ENCODE results near the gene PPARG. TPM values are rescaled to one million over a fixed set of nuclear protein-coding genes. Genes with fewer than 3 reads are reported as not detected.
"Not testable (repeated sequence)": the region's sequence is repeated elsewhere in the genome, so short reads cannot be mapped to it uniquely, and the experiment has no call there.

PPARG gene
- total and polyA plus RNA-seq, 5 donors from 2014 or later: 0.16 to 0.64 (median 0.24) TPM; not detected in 2

DNA sequence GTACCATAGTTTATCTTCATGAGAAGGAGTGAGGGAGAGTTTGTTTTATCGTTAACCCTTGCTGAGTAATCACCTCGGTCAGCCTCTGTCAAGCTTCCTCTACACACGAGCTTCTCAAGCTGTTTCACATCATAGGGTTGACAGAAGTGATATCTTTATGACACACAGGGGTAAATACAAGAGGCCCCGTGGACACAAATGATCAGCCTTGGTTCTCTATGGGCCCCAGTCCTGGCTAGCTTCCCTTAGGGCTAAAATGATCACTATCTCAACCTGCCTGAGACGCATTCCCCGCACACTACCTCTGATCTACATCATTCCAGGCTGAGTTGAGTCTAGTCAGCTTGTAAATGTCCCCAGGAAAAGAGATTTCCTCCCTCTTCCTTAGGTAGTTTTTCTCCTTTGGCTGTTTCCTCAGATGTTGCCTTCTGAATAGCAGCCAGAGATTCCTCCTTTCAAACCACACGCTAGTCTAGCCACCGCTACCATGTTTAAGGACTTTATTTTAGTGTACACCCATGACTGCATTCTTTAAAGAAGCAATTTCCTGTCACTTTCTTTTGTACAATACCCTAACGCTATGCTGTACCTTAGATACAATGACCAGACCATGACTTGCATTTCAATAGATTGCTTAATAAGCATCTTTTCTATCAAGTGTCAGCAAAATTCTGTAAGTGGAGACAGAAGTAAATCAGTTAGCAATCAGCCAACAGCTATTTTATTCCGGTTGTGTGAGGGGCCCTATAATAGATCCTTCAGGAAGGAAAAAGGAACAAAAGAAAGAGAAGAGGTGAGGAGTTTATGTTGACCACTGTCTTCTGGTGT, 35.1 kb upstream of the PPARG start:
- Mint-ChIP-seq H3K27me3 (peaks cover 26% of the 10 kb centered on the region), H3K4me1 (no peaks in the 10 kb centered on the region), H3K36me3 (no peaks in the 10 kb centered on the region), H3K9me3 (peaks cover 0 to 15% (median 4%) of the 10 kb centered on the region in 7 donors), H3K27ac (no peak overlapping the region), H3K4me3 (no peak overlapping the region)
- no peaks in the 10 kb centered on the region for H3K36me3 ChIP-seq (ENCODE audit: control insufficient read depth, insufficient read depth, low read length)
- H3K9me3 ChIP-seq (ENCODE audit: control insufficient read depth in 2 of 2, low read length in 2 of 2): peaks cover 6 to 7% of the 10 kb centered on the region in 2 experiments
- ATAC-seq (ENCODE audit: low read depth in 2 of 2) (no peak), DNase-seq (no peak)
- H3K4me3 ChIP-seq (ENCODE audit: low read depth, low read length): no peak overlapping the region
- peaks cover 4% of the 10 kb centered on the region for H3K27me3 ChIP-seq (ENCODE audit: control insufficient read depth, insufficient read depth, low read length)
- H3K27ac ChIP-seq (ENCODE audit: insufficient read depth, low read length, poor library complexity, severe bottlenecking): no peak overlapping the region
- H3K4me1 ChIP-seq (ENCODE audit: control insufficient read depth, insufficient read depth, low read length, poor library complexity, severe bottlenecking): no peaks in the 10 kb centered on the region

DNA sequence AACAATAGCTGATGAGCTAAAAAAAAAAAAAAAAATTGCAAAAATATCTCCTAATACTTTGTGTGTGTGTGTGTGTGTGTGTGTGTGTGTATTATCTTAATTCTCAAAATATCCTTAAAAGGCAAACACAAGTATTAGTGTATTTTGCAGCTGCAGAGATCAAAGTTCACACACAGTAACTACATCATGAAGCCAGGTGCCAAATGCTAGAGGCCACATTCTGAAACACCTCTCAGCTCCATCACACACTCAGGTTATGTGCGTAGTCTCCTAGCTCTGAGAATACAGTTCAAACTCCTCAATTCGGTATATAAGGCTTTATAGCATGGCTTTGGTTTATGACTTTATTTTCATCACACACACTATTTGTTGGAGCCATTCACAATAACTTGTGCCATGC, 33.5 kb upstream of the PPARG start:
- Mint-ChIP-seq H3K27me3 (peaks cover 26% of the 10 kb centered on the region), H3K4me1 (no peaks in the 10 kb centered on the region), H3K9me3 (peaks cover 0 to 4% (median 0%) of the 10 kb centered on the region in 7 donors), H3K4me3 (no peak overlapping the region), H3K36me3 (no peaks in the 10 kb centered on the region), H3K27ac (no peak overlapping the region)
- Histone ChIP-seq H3K9me3 (ENCODE audit: control insufficient read depth in 2 of 2, low read length in 2 of 2) (no peaks in the 10 kb centered on the region), H3K36me3 (ENCODE audit: control insufficient read depth, insufficient read depth, low read length) (no peaks in the 10 kb centered on the region), H3K27ac (ENCODE audit: insufficient read depth, low read length, poor library complexity, severe bottlenecking) (no peak overlapping the region), H3K27me3 (ENCODE audit: control insufficient read depth, insufficient read depth, low read length) (peaks cover 4% of the 10 kb centered on the region), H3K4me3 (ENCODE audit: low read depth, low read length) (no peak overlapping the region), H3K4me1 (ENCODE audit: control insufficient read depth, insufficient read depth, low read length, poor library complexity, severe bottlenecking) (no peaks in the 10 kb centered on the region)
- ATAC-seq (ENCODE audit: low read depth in 2 of 2) (no peak), DNase-seq (no peak)

DNA sequence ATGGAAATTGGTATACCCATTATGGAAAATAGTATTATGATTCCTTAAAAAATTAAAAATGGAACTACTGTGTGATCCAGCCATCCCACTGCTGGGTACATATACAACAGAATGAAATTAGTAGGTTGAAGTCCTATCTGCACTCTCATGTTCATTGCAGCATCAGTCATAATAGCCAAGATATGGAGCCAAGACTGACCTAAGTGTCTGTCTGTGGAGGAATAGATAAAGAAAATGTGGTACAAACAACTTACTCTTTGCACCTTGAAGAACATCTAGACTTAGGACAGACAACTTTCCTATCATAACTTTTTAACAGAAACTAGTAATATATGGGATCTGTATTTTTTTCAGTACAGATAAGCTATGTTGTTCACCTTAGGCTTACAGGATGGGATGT, 30.0 kb upstream of the PPARG start:
- Histone ChIP-seq H3K36me3 (ENCODE audit: control insufficient read depth, insufficient read depth, low read length) (no peaks in the 10 kb centered on the region), H3K4me3 (ENCODE audit: low read depth, low read length) (no peak overlapping the region), H3K9me3 (ENCODE audit: control insufficient read depth in 2 of 2, low read length in 2 of 2) (no peaks in the 10 kb centered on the region), H3K4me1 (ENCODE audit: control insufficient read depth, insufficient read depth, low read length, poor library complexity, severe bottlenecking) (no peaks in the 10 kb centered on the region), H3K27me3 (ENCODE audit: control insufficient read depth, insufficient read depth, low read length) (peaks cover under 1% of the 10 kb centered on the region), H3K27ac (ENCODE audit: insufficient read depth, low read length, poor library complexity, severe bottlenecking) (no peak overlapping the region)
- ATAC-seq (ENCODE audit: low read depth in 2 of 2): no peak
- H3K4me3 Mint-ChIP-seq: no peak overlapping the region
- H3K9me3 Mint-ChIP-seq: peaks cover 0 to 1% (median 0%) of the 10 kb centered on the region in 7 donors
- peaks cover 32% of the 10 kb centered on the region for H3K27me3 Mint-ChIP-seq
- no peak overlapping the region for H3K27ac Mint-ChIP-seq
- H3K4me1 Mint-ChIP-seq: no peaks in the 10 kb centered on the region
- no peak for DNase-seq
- H3K36me3 Mint-ChIP-seq: no peaks in the 10 kb centered on the region

DNA sequence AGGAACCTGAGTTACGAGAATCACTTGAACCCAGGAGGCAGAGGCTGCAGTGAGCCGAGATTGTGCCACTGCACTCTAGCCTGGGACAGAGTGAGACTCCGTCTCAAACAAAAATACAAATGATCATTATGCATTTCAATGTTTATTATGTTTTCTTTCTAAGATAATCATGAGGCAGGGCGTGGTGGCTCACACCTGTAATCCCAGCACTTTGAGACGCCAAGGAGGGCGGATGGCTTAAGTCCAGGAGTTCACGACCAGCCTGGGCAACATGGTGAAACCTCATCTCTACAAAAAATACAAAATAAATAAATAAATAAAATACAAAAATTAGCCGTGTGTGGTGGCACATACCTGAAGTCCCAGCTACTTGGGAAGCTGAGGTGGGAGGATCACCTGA, 26.7 kb upstream of the PPARG start:
- H3K4me1 Mint-ChIP-seq: not testable (repeated sequence)

DNA sequence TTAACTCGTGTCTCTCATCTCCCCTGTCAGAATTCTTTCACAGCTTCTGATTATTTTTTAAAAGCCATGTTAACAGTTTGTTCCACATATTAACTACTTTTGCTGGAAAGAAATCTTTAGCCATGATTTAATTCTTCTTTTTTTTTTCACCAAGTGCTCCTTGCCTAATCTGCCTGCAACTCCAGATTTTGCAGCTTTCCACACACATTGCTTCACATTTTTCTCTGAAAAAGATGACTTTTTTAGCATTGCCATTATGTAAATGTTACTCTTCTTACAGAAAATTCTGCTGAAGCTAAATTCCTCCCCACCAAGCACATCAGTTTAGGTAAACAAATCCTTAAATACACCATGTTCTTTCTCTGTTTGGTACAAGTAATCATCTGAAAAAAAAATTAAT, 23.4 kb upstream of the PPARG start:
- Histone ChIP-seq H3K27me3 (ENCODE audit: control insufficient read depth, insufficient read depth, low read length) (no peaks in the 10 kb centered on the region), H3K9me3 (ENCODE audit: control insufficient read depth in 2 of 2, low read length in 2 of 2) (no peaks in the 10 kb centered on the region), H3K4me3 (ENCODE audit: low read depth, low read length) (no peak overlapping the region), H3K27ac (ENCODE audit: insufficient read depth, low read length, poor library complexity, severe bottlenecking) (no peak overlapping the region), H3K36me3 (ENCODE audit: control insufficient read depth, insufficient read depth, low read length) (no peaks in the 10 kb centered on the region), H3K4me1 (ENCODE audit: control insufficient read depth, insufficient read depth, low read length, poor library complexity, severe bottlenecking) (no peaks in the 10 kb centered on the region)
- no peaks in the 10 kb centered on the region for H3K36me3 Mint-ChIP-seq
- H3K4me3 Mint-ChIP-seq: no peak overlapping the region
- no peak for ATAC-seq (ENCODE audit: low read depth in 2 of 2)
- H3K9me3 Mint-ChIP-seq: no peaks in the 10 kb centered on the region
- H3K4me1 Mint-ChIP-seq: peaks cover 0 to 5% (median 0%) of the 10 kb centered on the region in 4 donors
- no peak for DNase-seq
- H3K27ac Mint-ChIP-seq: no peak overlapping the region
- H3K27me3 Mint-ChIP-seq: peaks cover 29% of the 10 kb centered on the region

More for the DNA sequence above, 26.7 kb upstream of the PPARG start:
- H3K27ac Mint-ChIP-seq: peak overlapping the region in 1 of 3 donors; percentile 22
- not testable (repeated sequence) for H3K4me1 ChIP-seq (ENCODE audit: control insufficient read depth, insufficient read depth, low read length, poor library complexity, severe bottlenecking); H3K36me3 ChIP-seq (ENCODE audit: control insufficient read depth, insufficient read depth, low read length); H3K9me3 ChIP-seq (ENCODE audit: control insufficient read depth in 2 of 2, low read length in 2 of 2); H3K4me3 Mint-ChIP-seq; H3K9me3 Mint-ChIP-seq; H3K4me3 ChIP-seq (ENCODE audit: low read depth, low read length); ATAC-seq (ENCODE audit: low read depth in 2 of 2); H3K27me3 ChIP-seq (ENCODE audit: control insufficient read depth, insufficient read depth, low read length); H3K27ac ChIP-seq (ENCODE audit: insufficient read depth, low read length, poor library complexity, severe bottlenecking); DNase-seq; H3K36me3 Mint-ChIP-seq
- H3K27me3 Mint-ChIP-seq: peaks cover 25% of the 10 kb centered on the region

DNA sequence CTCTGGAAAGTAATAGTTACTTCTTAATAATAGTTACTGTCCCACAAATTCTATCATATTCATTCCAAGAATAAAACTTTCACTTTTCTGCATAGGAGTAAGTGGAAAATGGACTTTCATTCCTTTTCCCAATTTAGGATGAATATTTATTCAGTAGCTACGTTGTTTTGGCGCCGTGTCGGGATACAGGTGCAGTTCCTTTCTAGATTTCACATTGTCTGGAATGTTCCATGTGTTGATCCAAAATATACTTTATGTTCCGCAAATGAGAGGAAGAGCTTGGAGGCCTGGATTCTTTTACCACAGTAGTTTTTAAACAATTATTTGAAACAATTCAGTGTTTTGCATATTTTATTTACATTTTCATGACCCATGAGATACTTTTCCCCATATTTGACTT, 22.8 kb upstream of the PPARG start:
- H3K27me3 ChIP-seq (ENCODE audit: control insufficient read depth, insufficient read depth, low read length): no peaks in the 10 kb centered on the region
- H3K27ac ChIP-seq (ENCODE audit: insufficient read depth, low read length, poor library complexity, severe bottlenecking): no peak overlapping the region
- DNase-seq: no peak

DNA sequence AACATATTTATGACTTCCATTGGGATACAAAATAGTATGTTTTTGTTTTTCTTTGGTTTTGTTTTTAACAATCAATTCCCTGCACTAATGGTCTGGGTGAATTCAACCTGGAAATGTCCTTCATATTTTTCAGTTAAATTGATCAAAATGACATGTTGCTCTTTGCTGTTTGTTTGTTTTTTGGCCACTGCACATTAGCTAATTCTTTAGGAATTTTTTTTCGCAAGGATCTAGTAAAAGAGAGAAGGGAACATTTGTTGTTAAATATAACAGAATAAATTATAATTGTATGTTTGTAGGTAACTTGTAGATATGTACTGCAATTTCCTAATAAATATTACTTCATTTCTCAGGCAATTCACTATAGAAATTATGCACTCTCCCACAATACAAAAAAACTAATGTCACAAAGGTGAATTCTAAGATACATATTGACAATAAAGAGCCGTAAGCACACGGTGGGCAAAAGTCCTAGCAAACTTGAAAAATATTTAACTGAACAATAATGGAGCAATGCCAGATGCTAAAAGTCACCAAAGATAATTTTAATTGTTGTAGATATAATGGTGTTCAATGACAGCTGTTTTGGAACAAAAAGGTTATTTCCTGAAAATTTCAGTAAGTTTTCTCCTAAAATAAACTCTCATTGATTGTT, 21.4 kb upstream of the PPARG start:
- H3K4me1 ChIP-seq (ENCODE audit: control insufficient read depth, insufficient read depth, low read length, poor library complexity, severe bottlenecking): no peaks in the 10 kb centered on the region
- Mint-ChIP-seq H3K27me3 (peaks cover 25% of the 10 kb centered on the region), H3K27ac (no peak overlapping the region), H3K4me1 (peaks cover 0 to 5% (median 0%) of the 10 kb centered on the region in 4 donors), H3K4me3 (no peak overlapping the region), H3K36me3 (peaks cover 3% of the 10 kb centered on the region), H3K9me3 (no peaks in the 10 kb centered on the region)
- H3K9me3 ChIP-seq (ENCODE audit: control insufficient read depth in 2 of 2, low read length in 2 of 2): no peaks in the 10 kb centered on the region
- H3K4me3 ChIP-seq (ENCODE audit: low read depth, low read length): no peak overlapping the region
- no peak for DNase-seq
- H3K27ac ChIP-seq (ENCODE audit: insufficient read depth, low read length, poor library complexity, severe bottlenecking): no peak overlapping the region
- ATAC-seq (ENCODE audit: low read depth in 2 of 2): no peak
- no peaks in the 10 kb centered on the region for H3K36me3 ChIP-seq (ENCODE audit: control insufficient read depth, insufficient read depth, low read length)
- H3K27me3 ChIP-seq (ENCODE audit: control insufficient read depth, insufficient read depth, low read length): no peaks in the 10 kb centered on the region

More for the DNA sequence above, 22.8 kb upstream of the PPARG start:
- ATAC-seq (ENCODE audit: low read depth in 2 of 2): no peak
- Mint-ChIP-seq H3K27ac (no peak overlapping the region), H3K4me3 (no peak overlapping the region), H3K4me1 (peaks cover 0 to 5% (median 0%) of the 10 kb centered on the region in 4 donors), H3K9me3 (no peaks in the 10 kb centered on the region), H3K36me3 (no peaks in the 10 kb centered on the region), H3K27me3 (peaks cover 29% of the 10 kb centered on the region)
- Histone ChIP-seq H3K36me3 (ENCODE audit: control insufficient read depth, insufficient read depth, low read length) (no peaks in the 10 kb centered on the region), H3K4me1 (ENCODE audit: control insufficient read depth, insufficient read depth, low read length, poor library complexity, severe bottlenecking) (no peaks in the 10 kb centered on the region), H3K9me3 (ENCODE audit: control insufficient read depth in 2 of 2, low read length in 2 of 2) (no peaks in the 10 kb centered on the region), H3K4me3 (ENCODE audit: low read depth, low read length) (no peak overlapping the region)
